D721Med (cell line): ENCODE data around the gene DISP3.

ENCODE experiments used
- DNase-seq: peaks from one replicate; pipeline ENCODE4 v3.0.0; 2011; ENCODE audit warnings: low spot score; ENCODE audit not compliant: insufficient read length
- FAIRE-seq: peaks from 2 replicates; lab custom pipeline; 2011; peaks lifted over from hg19 to GRCh38; lab: Jason Lieb, UNC
- CTCF ChIP-seq: IDR thresholded peaks from 2 replicates; pipeline ENCODE4 v1.5.1; 2012; ENCODE audit warnings: mild to moderate bottlenecking, control low read depth; ENCODE audit not compliant: insufficient read depth; ENCODE audit errors: missing control alignments

DISP3 gene

DNA sequence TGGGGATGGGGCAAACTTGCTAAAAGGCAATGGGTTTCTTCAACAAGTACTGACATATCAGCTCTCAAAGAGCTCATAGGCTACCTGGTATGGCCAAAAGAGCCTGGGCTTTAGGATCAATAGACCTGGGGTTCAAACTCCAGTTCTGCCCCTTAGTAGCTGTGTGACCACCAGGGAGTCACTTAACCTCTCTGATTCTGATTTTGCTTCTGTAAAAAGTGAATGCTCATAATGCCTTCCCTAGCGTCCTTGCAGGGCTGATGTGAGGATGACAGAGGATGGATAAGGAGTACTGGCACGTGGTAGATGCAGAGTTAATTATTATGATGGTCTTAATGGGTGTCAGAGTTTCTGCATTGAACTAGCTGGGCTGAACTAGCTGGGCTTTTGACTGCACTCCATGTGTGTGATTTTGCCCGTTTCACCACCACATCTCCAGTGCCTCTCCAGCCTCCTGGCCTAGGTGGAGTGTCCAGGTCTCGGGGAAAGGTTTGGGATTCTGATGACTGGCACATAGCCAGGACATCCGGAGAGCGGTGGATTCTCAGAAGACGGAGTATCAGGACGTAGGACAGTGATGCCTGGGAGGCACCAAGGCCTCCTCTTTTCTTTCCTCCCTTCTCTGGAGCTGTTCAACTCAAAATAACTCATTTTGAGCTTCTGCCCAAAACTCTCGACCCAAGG is 15.2 kb downstream of the DISP3 start:
- DNase-seq (no peak), FAIRE-seq (no peak)
- TF ChIP-seq CTCF = no peak

DNA sequence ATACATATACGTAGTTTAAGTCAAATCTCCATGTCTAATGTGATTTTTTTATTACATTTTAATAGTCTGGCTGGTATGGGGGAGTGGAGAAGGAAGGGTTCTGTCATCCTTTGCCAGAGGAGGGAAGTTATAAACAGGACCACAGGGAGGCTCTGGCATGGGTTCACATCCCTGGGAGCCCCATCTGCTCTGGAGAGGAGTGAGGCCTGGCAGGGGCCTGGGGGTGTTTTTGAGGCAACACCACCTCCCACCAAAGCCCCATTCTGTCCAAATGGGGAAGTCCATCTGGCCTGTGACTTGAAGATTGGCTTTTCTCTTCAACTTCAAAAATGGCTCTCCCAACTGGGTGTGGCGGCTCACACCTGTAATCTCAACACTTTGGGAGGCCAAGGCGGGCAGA is 15.8 kb downstream of the DISP3 start:
- DNase-seq (no peak), FAIRE-seq (no peak)
- no peak for TF ChIP-seq CTCF

DNA sequence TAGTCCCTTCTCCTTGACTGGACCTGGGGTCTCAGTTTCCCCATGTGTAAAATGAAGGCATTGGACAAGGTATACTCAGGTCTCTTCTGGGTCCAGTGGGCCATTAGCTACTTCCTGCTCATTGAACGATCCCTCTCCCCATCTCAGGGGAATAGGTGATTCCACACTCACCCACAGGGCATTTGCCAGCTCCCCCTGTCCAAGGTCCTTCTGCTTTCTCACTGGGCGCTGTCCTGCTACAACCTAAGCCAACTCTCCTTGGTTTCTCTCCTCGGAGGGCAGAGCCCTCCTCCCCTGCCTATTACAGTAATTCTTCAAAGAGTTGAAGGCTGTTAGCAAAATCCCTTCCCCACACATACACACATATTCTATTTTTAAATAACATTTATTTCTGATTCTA is 16.6 kb downstream of the DISP3 start:
- no peak for FAIRE-seq
- TF ChIP-seq CTCF = no peak
- no peak for DNase-seq

DNA sequence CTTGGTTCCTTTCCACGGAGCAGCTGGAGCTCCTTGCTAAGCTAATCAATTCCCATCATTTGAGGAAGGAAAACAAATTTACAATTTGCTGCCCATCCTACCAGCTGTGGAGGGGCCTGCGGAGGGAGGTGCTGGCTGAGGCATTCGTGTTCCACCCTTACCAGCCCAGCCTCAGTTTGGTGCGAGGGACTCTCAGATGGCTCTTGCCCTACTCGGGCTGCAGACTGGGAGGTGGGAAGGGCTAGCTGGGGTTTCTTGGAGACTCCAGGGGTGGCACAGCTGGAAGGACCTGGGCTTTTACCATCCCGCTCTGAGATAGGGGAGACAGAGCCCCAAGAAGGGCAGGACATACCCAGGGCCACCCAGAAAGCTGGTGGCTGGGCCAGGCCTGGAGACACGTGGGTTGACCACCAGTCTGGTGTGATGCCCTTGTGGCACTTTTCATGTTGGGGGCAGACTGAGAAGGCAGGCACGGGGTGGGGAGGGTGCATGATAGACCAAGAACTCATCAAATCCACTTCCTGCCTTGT is 17.7 kb downstream of the DISP3 start:
- no peak for TF ChIP-seq CTCF
- FAIRE-seq = no peak
- DNase-seq = no peak

DNA sequence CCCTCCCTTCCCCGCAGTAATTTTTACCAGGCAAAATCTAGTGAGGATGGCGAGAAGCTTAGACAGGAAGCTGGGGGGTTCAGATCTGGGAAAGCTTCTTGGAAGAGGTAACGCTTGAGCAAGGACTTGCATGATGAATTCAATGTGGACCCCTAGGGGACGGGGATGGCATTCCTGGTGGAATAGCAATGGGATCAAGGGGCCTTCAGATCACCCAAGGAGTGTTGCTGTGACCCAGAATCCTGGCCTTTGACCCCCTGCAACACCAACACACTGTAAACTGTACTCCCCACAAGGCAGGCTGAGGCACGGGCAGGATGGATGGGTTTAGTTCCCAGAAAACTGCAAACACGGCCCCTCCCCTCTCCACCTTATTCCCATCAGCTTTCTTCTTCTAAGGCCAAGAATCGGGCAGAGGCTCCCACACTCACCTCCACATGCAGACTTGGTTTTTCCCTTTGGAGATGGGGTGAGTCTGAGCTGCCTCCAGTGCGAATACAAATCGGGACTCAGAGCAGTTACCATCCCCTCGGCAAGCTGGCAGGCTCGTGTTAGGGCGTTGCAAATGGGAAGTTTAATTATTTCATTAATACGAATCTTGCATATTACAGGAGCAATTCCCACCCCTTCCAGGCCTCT is 20.1 kb downstream of the DISP3 start:
- DNase-seq (no peak), FAIRE-seq (no peak)
- TF ChIP-seq CTCF = no peak

DNA sequence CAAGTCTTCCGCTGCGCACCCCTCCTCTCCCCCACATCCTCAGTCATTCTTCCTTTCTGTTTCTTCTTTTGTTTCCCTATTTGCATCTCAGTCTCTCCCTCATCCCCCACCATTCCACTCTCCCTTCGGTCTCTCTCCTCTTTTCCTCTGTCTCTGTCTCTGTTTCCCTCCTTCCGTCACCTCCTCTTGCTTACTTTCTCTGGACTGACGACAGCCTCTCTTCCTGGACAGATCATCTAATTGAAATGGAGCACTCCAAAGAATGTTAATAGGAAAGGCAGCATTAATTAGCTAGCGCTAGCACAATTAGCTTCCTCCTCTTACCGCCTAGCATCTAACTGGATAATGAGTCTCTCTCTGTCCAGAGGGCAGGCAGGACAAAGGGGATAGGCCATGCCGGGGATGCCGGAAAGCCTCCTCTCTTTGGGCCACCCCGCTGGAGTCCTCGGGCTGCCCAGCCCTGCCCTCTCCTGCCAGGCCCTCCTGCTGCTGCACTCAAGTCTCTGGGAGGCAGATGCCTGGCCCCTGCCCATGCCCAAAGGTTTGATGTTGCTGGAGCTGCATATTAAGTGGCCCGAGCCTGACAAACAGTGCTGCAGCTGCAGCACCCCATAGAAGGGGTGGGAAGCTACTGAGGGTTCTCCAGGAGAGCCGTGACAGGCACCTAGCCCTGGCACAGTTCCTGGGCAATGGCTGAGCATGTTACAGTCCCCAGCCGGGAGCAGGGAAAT is 20.8 kb downstream of the DISP3 start:
- FAIRE-seq = no peak

More for the DNA sequence above, 20.8 kb downstream of the DISP3 start:
- DNase-seq = no peak
- no peak for TF ChIP-seq CTCF
